ENCODE data around the gene EEFSEC.

DNA sequence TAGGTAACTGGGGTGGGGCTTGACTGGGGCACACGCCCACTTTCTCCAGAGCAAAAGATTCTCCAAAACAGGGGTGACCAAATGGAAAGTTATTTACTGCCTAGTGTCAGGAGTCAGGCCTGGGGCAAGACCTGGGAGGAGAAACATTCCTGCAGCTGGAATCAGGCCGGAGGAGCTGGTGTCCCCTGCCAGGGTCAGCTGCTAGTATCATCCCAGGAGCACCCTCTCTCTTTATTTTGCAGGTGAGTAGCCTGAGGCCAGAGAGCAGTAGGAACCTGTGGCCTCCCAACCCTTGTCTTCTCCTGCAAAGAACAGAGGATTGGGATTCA, 280.5 kb downstream of the EEFSEC start:
- TF ChIP-seq MAX (IDR thresholded peaks at IDR 0.05; ENCODE audit: low read depth, low read length) = no peak
- TF ChIP-seq, protein P1, sequence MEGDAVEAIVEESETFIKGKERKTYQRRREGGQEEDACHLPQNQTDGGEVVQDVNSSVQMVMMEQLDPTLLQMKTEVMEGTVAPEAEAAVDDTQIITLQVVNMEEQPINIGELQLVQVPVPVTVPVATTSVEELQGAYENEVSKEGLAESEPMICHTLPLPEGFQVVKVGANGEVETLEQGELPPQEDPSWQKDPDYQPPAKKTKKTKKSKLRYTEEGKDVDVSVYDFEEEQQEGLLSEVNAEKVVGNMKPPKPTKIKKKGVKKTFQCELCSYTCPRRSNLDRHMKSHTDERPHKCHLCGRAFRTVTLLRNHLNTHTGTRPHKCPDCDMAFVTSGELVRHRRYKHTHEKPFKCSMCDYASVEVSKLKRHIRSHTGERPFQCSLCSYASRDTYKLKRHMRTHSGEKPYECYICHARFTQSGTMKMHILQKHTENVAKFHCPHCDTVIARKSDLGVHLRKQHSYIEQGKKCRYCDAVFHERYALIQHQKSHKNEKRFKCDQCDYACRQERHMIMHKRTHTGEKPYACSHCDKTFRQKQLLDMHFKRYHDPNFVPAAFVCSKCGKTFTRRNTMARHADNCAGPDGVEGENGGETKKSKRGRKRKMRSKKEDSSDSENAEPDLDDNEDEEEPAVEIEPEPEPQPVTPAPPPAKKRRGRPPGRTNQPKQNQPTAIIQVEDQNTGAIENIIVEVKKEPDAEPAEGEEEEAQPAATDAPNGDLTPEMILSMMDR (IDR thresholded peaks at IDR 0.05; ENCODE audit: low read depth, low read length) = no peak
- TF ChIP-seq POLR2A (IDR thresholded peaks at IDR 0.05; ENCODE audit: extremely low read depth, insufficient read length) = no peak
- TF ChIP-seq MYC (IDR thresholded peaks at IDR 0.05; ENCODE audit: low read depth, low read length) = no peak

Measured in NB4 (cell line).